Mucosa of descending colon (tissue), 3 donors: ENCODE results near the gene THRSP. TPM values are rescaled to one million over a fixed set of nuclear protein-coding genes. Genes with fewer than 3 reads are reported as not detected.
A peak's percentile ranks its signal among the peaks of the same experiment; 100 is the strongest.
"Not testable (repeated sequence)": the region's sequence is repeated elsewhere in the genome, so short reads cannot be mapped to it uniquely, and the experiment has no call there.

Source experiments
- ATAC-seq: fragments of 200-7000 bp; cut with Tn5 transposase; one replicate; pipeline ENCODE4 v1.9.1; 2020; ENCODE audit warnings: mild to moderate bottlenecking, moderate library complexity
- DNase-seq, 3 donors: peaks; one replicate each; pipeline ENCODE4 v3.0.0-alpha.2; 2020
- H3K36me3 ChIP-seq: fragments of 200-600 bp; one replicate; pipeline ENCODE4 v1.8.0; 2021; ENCODE audit warnings: low read depth, mild to moderate bottlenecking
- H3K4me1 ChIP-seq: fragments of 200-600 bp; one replicate; pipeline ENCODE4 v1.8.0; 2021; ENCODE audit warnings: low read depth, mild to moderate bottlenecking
- H3K4me3 ChIP-seq: fragments of 200-600 bp; one replicate; pipeline ENCODE4 v1.8.0; 2021; ENCODE audit warnings: mild to moderate bottlenecking
- H3K9me3 ChIP-seq: fragments of 200-600 bp; one replicate; pipeline ENCODE4 v1.8.0; 2021; ENCODE audit warnings: mild to moderate bottlenecking
- intact Hi-C, 2 donors: fragments of 100-400 bp; cut with DNase I in 1 of 2; cut with micrococcal nuclease in 1 of 2; formaldehyde crosslinking; loops; one replicate each; pipeline versions ENCODE4 v1.11.0 to v1.11.1; 2022; cut with DNase I, micrococcal nuclease
- total RNA-seq, 3 donors: library from RNA; stranded (reverse); fragmentation: NEBNext Ultra II Directional in 2 of 3; extraction: Animal tissue kit (Norgen Biotek cat#: 25700) in 2 of 3; gene quantifications; one replicate each; pipeline versions ENCODE4 v1.2.1 to v1.2.4, GENCODE V29; 2021 to 2023
- TF ChIP-seq, protein P1 (sequence below): fragments of 200-600 bp; IDR thresholded peaks from one replicate; pipeline ENCODE4 v1.8.0; 2022; ENCODE audit warnings: antibody characterized with exemption, mild to moderate bottlenecking
- donor health status: DM: no; HTN: no; CAD: no; lungs with moderate emphysema.
- donor health status: DM: no; HTN: no; CAD: no.
- donor health status: DM: no; HTN: yes; CAD: no.

THRSP gene
- total RNA-seq, 3 donors from 2014 or later = 0.41 to 0.51 TPM; not detected in 1

DNA sequence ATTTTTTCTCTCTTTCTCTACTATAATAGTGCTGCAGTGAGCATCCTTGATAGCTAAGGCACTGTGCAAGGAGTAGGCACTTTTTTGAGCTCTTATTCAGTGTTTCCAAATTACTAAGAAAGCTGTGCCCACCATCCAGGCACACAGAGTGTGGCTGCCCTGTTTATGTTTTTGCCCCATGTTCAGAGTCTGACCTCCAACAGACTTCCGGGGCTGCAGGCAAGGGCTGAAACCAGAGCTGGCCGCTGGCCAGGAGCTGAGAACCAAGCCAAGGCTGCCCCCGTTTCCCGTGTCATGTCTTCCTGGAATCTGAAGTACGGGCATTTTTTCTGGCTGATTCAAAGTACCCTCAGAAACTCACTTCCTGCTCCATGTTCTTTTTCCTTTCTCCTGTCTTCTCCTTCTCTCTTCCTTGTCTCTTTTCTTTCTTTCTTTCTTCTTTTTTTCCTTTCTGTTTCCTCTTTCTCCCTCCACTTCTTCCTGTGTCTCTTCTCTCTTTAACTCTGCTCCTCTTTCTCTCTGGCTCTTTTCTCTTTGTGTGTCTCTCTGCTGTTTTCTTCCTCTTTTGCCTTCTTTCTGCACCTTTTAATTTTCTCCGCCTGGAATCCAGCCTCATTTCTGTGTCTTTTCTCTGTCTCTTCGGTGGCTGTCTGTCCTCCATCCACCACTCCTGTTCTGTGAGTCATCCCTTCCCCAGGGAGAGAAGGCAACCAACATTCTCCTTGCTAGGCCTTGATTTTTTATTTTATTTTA is 23.6 kb upstream of the THRSP start:
- Histone ChIP-seq H3K4me3 (no peak overlapping the region), H3K4me1 (peaks cover 49% of the 10 kb centered on the region), H3K36me3 (no peaks in the 10 kb centered on the region), H3K9me3 (no peaks in the 10 kb centered on the region)
- peak; percentile 35 for ATAC-seq
- TF ChIP-seq, protein P1, sequence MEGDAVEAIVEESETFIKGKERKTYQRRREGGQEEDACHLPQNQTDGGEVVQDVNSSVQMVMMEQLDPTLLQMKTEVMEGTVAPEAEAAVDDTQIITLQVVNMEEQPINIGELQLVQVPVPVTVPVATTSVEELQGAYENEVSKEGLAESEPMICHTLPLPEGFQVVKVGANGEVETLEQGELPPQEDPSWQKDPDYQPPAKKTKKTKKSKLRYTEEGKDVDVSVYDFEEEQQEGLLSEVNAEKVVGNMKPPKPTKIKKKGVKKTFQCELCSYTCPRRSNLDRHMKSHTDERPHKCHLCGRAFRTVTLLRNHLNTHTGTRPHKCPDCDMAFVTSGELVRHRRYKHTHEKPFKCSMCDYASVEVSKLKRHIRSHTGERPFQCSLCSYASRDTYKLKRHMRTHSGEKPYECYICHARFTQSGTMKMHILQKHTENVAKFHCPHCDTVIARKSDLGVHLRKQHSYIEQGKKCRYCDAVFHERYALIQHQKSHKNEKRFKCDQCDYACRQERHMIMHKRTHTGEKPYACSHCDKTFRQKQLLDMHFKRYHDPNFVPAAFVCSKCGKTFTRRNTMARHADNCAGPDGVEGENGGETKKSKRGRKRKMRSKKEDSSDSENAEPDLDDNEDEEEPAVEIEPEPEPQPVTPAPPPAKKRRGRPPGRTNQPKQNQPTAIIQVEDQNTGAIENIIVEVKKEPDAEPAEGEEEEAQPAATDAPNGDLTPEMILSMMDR = no peak
- intact Hi-C loops = no loop called here
- DNase-seq = peak; percentile 79 to 84 (median 84)

DNA sequence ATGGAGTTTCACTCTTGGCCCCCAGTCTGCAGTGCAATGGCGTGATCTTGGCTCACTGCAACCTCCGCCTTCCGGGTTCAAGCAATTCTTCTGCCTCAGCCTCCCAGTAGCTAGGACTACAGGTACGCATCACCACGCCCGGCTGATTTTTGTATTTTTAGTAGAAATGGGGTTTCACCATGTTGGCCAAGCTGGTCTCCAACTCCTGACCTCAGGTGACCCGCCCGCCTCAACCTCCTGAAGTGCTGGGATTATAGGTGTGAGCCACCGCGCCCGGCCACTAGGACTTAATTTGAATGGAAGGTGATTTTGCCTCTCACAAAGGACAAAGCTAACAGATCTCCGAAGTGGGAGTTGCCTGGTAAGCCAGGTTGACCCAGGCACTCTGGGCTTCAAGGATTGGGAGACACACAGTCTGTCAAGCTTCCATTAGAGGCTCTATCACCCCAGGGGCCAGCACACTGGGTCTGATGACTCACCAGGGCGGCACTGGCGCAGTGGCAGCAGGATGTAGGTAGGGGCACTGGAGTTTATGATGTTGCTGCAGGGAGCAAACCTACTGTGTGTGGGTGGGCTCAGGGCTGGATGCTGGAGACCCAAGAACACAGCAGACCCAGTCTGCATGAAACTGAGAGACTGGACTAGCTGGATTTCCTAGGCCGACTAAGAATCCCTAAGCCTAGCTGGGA is 22.8 kb upstream of the THRSP start:
- peaks cover 57% of the 10 kb centered on the region for H3K4me1 ChIP-seq
- intact Hi-C loops = no loop called here
- no peaks in the 10 kb centered on the region for H3K36me3 ChIP-seq
- TF ChIP-seq, protein P1 = no peak
- ATAC-seq = no peak
- no peaks in the 10 kb centered on the region for H3K9me3 ChIP-seq
- no peak overlapping the region for H3K4me3 ChIP-seq
- peak; percentile 35 to 62 (median 39) for DNase-seq

DNA sequence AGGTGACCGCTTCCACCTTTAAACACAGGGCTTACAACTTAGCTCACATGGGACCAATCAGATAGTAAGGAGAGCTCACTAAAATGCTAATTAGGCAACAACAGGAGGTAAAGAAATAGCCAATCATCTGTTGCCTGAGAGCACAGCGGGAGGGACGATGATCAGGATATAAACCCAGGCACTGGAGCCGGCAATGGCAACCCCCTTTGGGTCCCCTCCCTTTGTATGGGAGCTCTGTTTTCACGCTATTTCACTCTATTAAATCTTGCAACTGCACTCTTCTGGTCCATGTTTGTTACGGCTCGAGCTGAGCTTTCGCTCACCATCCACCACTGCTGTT is 22.3 kb upstream of the THRSP start:
- H3K4me3 ChIP-seq, H3K9me3 ChIP-seq, ATAC-seq, H3K36me3 ChIP-seq, intact Hi-C loops, DNase-seq: not testable (repeated sequence)
- H3K4me1 ChIP-seq = peaks cover 59% of the 10 kb centered on the region

DNA sequence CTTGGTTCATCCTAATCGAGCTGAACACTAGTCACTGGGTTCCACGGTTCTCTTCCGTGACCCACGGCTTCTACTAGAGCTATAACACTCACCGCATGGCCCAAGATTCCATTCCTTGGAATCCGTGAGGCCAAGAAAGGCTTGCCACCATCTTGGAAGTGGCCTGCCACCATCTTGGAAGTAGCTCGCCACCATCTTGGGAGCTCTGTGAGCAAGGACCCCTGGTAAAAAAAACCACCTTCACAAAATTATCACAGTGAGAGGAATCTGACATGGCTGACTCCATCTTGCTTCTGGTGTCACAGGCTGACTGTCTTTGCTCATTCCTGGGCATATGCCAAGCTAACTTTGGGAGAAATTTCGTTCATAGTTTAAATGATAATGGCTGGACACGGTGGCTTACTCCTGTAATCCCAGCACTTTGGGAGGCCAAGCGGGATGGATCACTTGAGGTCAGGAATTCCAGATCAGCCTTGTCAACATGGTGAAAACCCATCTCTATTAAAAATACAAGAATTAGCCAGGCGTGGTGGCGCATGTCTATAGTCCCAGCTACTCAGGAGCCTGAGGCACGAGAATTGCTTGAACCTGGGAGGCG is 21.7 kb upstream of the THRSP start:
- H3K9me3 ChIP-seq = no peaks in the 10 kb centered on the region
- no peaks in the 10 kb centered on the region for H3K36me3 ChIP-seq
- no peak for ATAC-seq
- DNase-seq = no peak
- H3K4me3 ChIP-seq = no peak overlapping the region
- H3K4me1 ChIP-seq = peaks cover 58% of the 10 kb centered on the region
- intact Hi-C loops = no loop called here
- TF ChIP-seq, protein P1 = no peak

DNA sequence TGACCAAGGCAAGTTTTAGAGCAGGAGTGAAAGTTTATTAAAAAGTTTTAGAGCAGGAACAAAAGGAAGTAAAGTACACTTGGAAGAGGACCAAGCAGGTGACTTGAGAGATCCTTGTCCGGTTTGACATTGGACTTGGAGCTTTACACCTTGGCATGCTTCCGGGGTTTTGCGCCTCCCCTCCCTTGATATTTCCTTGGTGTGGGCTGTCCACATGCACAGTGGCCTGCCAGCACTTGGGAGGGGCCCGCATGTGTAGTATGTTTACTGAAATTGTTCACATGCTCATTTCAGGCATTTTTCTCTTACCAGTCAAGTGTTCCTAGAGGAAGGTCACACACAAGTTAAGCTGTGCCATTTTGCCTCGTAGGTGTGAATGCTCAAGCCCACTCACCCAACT is 19.0 kb upstream of the THRSP start:
- H3K4me3 ChIP-seq = no peak overlapping the region
- ATAC-seq (peak; percentile 78), DNase-seq (peak; percentile 80 to 83 (median 80))
- H3K9me3 ChIP-seq = no peaks in the 10 kb centered on the region
- no peaks in the 10 kb centered on the region for H3K36me3 ChIP-seq
- intact Hi-C loops = no loop called here
- TF ChIP-seq, protein P1 = no peak
- peaks cover 33% of the 10 kb centered on the region for H3K4me1 ChIP-seq
